Measurements from ENCODE around the gene MAP2K6.

The MAP2K6 gene

DNA sequence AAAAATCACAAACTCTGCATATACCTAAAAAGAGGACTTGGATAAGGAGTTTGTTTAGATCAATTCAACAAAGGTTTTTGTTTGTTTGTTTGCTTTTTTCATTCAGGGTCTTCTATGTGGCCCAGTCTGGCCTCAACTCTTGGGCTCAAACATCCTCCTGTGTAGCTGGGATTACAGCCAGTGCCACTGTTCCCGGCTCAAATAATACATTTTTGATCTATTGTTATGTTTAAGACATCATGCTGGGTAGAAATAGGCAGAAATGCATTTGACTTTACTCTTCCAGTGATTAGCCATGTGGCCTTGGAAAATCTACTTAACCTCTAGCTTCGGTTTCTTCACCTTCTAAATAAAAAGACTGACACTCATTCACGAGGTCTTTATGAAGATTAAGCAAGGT, 11.5 kb downstream of the MAP2K6 start:
- DNase-seq (ENCODE audit: low spot score): no peak
- TF ChIP-seq, protein P1, sequence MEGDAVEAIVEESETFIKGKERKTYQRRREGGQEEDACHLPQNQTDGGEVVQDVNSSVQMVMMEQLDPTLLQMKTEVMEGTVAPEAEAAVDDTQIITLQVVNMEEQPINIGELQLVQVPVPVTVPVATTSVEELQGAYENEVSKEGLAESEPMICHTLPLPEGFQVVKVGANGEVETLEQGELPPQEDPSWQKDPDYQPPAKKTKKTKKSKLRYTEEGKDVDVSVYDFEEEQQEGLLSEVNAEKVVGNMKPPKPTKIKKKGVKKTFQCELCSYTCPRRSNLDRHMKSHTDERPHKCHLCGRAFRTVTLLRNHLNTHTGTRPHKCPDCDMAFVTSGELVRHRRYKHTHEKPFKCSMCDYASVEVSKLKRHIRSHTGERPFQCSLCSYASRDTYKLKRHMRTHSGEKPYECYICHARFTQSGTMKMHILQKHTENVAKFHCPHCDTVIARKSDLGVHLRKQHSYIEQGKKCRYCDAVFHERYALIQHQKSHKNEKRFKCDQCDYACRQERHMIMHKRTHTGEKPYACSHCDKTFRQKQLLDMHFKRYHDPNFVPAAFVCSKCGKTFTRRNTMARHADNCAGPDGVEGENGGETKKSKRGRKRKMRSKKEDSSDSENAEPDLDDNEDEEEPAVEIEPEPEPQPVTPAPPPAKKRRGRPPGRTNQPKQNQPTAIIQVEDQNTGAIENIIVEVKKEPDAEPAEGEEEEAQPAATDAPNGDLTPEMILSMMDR (IDR thresholded peaks at IDR 0.05; ENCODE audit: extremely low read depth, missing control alignments): no peak

DNA sequence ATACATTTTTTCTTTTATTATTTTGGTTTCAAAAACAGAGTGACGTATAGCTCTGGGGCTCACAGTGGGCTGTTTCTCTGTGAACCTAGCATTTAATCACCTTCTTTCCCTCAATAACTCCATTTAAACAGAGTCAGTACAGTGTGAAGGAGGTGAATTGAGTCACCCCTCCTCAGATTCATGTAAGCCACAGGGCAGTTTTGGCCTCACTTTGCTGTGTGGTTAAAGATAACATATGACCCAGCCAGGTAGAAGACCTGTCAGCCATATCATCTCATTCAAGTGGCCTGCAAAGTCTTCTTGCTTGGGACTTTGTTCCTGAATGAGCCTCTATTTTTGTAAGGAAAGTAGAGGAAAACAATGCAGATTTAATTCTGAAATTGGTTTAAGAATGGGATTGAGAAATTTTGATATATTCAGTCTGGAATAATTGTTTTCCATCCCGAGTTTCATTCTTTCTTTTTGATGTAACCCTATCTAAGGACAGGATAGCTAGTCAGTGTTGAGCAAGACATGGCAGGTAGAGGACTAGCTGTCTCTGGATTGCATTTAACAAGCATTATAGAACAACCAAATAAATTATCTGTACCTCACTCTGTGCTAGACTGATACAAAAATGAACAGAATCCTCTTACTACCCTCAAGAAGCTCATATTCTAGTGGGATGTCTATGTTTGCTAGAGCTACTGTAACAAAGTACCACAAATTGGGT, 13.1 kb downstream of the MAP2K6 start:
- TF ChIP-seq, protein P1 (IDR thresholded peaks at IDR 0.05; ENCODE audit: extremely low read depth, missing control alignments): no peak

DNA sequence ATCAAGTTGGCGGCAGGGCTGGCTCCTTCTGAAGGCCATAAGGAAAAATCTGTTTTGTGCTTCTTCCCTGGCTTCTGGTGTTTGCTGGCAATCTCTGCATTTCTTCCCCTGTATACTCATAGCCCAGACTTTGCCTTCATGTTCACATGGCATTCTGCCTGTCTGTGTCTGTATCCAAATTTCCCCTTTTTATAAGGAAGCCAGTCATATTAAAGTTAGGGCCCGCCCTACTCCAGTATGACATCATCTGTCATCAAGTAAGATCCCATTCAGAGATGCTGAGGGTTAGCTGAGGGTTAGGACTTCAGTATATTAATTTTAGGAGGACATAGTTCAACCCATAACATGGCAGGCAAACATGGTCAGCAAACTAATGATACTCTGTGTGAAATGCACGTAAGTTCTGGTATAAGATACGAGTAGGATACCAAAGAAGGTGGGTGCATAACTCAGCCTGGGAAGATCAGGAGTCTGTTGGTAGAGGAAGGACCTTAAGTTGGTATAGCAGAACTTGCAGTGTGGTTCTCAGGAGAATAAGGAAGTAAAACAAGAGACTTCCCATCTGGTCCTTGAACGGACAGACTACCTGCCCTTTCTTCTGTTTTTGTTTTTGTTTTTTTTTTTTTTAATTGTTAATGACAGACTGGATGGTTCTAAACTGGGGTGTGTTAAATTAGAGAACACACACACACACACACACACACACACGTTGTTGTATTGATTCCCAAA, 13.9 kb downstream of the MAP2K6 start:
- no peak for DNase-seq (ENCODE audit: low spot score)
- TF ChIP-seq, protein P1 (IDR thresholded peaks at IDR 0.05; ENCODE audit: extremely low read depth, missing control alignments): no peak

More for the DNA sequence above, 13.1 kb downstream of the MAP2K6 start:
- no peak for DNase-seq (ENCODE audit: low spot score)

DNA sequence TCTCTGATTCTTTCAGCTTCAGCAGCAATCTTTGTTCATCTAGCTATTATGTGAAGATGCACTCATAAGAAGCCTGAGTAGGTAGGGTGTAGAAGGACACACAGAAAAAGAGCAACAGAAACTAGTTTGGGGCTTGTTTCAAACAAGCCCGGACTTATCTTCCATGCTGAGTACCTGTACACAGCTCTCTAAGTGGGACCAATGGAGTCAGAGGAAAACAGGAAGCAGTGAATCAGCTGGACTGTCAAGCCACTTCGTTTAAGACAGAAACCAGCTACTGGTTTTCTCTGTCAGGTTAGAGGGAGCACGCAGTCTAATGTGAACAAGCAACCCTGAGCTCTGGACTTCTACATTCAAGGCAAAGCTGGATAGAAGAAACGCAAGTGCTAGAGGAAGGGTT, 16.0 kb downstream of the MAP2K6 start:
- TF ChIP-seq, protein P1 (IDR thresholded peaks at IDR 0.05; ENCODE audit: extremely low read depth, missing control alignments): no peak
- DNase-seq (ENCODE audit: low spot score): no peak

DNA sequence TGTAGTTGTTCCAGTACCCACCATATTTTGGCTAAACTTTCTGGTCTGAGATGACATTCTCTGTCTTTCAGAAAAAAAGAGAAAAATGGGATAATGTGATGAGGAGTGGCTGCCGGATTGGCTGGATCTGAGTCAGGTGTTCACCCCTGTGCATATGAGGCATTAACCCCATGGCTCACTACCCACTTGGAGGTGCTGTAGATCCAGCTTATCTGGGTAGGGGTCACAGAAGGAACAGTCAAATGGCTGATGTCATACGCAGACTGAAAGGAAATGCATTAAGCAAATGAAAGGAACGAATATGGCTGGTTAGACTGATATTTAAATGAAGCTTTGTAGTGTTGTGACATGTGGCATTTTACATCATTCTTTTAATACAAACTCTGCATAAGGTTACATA, 17.3 kb downstream of the MAP2K6 start:
- TF ChIP-seq, protein P1 (IDR thresholded peaks at IDR 0.05; ENCODE audit: extremely low read depth, missing control alignments): no peak
- DNase-seq (ENCODE audit: low spot score): no peak

DNA sequence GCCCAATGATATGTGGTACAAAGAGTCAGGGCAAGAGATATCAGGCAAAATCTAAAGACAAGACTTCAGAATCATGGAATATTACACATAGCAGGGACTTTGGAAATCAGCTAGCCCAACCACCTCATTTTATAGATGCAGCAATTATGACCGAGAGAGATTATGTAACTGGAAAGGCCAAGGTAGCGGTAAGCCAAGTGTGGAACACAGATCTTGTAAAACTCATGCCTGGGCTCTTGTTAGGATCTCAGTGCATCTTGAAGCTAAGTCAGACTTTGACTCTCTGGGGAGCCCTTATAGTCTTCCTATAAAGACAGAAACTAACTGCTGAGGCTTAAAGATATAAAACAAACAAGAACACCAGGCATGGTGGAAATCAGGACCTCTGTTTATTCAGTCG, 18.6 kb downstream of the MAP2K6 start:
- TF ChIP-seq, protein P1 (IDR thresholded peaks at IDR 0.05; ENCODE audit: extremely low read depth, missing control alignments): no peak
- DNase-seq (ENCODE audit: low spot score): no peak

DNA sequence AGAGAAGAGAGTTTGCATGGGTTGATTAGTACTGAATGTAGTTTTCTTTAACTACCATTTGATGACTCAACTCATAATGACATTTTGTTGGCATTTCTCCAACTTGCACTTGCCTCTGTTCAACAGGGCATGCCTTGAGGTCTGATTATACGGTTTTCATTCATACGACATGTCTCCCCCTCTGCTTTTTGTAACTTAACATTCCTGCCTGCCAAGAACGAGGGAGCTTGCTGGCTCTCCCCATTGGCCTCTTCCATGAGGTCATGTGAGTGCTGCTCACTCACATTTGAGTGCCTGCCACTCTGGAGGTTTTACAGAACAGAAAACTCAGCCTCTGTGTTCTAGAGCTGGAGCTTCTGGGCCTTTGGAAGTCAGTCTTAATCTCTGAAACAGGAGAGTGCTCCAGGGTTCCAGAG, 19.7 kb downstream of the MAP2K6 start:
- TF ChIP-seq, protein P1 (IDR thresholded peaks at IDR 0.05; ENCODE audit: extremely low read depth, missing control alignments): no peak
- DNase-seq (ENCODE audit: low spot score): no peak
